ENCODE data around the gene OPN3.

- TF ChIP-seq EZH2 (IDR thresholded peaks at IDR 0.05; ENCODE audit: insufficient read depth, poor library complexity, severe bottlenecking) (no peak), EZH2phosphoT487 (IDR thresholded peaks at IDR 0.05; ENCODE audit: insufficient read depth, low read depth) (no peak)
These were observed 29.1 kb downstream of the OPN3 start for GRCh38 chr1:241611063-241611462.
